NCI-H128 (cell line): ENCODE data around the gene KCNK15.
"Not testable (repeated sequence)": the region's sequence is repeated elsewhere in the genome, so short reads cannot be mapped to it uniquely, and the experiment has no call there.

Source experiments
- DNase-seq: peaks from one replicate; lab custom pipeline; 2025; ENCODE audit not compliant: unreplicated experiment; lab: John Stamatoyannopoulos, UW

KCNK15 gene

GRCh38 chr20:44745598-44746366 is at the start of gene KCNK15:
TSS of gene KCNK15 (plus strand) at chr20:44745865. CDS start at chr20:44745911, 46 bp downstream.
- DNase-seq: no peak

- DNase-seq: no peak
Observed at GRCh38 chr20:44696315-44696714, 49.4 kb upstream of the KCNK15 start.

DNA sequence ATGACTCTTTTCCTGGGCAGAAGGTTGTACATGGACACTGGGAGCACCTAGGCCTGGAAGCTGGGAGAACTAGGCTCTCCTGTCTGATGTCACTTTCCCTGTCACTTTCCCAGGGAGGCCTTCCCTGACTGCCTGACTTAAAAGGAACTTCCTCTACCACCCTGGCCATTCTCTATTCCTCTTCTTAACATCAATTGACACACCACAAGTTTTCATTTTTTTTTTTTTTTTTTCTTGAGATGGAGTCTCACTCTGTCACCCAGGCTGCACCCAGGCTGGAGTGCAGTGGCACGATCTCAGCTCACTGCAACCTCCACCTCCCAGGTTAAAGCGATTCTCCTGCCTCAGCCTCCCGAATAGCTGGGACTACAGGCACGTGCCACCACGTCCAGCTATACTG is 48.6 kb upstream of the KCNK15 start:
- DNase-seq: not testable (repeated sequence)

- no peak for DNase-seq
Observed at GRCh38 chr20:44698351-44698750, 47.3 kb upstream of the KCNK15 start.

- no peak for DNase-seq
Observed at GRCh38 chr20:44700306-44700705, 45.4 kb upstream of the KCNK15 start.

DNA sequence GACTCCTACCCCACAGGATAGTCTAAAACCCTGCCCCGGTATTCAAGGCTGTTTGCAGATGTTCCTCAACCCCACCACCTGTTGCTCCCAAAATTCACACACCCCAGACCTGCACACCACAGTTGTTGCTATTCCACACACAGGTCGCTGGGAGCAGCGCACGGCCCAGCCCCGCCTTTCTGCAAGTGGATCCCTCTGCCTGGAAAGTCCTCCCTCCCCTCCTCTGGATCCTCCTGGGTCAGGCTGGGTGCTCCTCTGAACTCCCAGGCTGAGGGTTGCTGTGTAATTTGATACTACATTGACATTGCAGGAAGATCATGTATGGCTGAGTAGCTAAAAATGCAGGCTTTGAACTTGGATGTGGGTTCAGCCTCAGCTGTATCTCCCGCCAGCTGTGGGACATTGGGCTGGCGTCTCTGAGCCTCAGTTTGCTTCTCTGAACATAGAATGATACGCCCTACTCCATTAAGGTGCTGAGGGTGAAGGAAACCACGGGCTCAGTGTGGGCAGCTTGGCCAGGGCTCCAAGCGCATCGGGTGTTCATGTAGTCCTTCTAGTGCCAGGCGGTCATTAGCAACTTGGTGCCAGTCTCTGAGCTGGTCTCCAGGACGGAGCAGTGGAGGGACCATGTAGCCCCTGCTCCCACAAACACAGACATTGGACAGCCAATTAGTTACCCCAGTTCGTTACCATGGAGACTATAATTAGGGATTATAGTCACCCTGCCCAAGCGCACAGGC is 44.4 kb upstream of the KCNK15 start:
- DNase-seq: no peak

DNA sequence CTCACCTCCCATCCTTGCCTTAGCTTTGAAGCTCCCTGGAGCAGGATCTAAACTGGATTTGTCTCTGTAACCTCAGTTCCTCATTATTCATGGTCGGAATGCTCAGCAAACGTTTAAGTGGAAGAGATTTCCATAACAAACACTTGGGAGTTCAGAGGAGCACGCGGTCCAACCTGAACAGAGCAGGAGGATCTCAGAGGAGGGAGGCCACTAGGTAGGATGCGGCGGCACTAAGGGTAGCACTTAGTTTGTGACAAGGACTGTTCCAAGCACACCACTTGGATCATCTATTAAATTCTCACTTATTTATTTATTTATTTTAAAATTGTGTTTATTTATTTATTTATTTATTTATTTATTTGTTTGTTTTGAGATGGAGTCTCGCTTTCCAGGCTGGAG is 43.8 kb upstream of the KCNK15 start:
- DNase-seq: no peak

- DNase-seq: no peak
Observed at GRCh38 chr20:44702776-44703175, 42.9 kb upstream of the KCNK15 start.

GRCh38 chr20:44703183-44703925 is 42.3 kb upstream of the KCNK15 start:
- DNase-seq: no peak

DNA sequence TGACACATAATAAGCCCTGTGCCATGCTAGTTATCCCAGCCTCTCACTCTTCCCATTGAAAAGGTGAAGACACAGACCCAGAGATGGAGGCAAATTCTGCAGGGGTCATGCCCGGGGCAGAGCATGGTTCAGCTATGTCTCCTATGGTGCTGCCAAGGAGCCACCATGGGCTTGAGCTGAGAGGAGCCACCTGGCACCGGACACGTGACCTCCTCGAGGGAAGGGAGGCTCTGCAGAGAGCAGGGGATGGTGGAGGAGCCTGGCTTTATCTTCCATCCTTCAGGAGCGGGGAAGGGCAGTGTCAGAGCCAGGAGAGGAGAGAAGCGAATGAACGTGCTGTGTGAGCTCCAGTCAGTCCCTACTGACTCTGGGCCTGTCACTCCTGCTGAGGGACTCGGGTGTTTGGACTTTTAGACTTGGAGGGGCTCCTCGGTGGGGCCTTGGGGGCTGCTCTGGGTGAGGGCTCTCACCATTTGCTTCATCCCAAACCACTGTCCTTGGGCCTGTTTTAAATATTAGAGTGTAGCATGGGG is 41.6 kb upstream of the KCNK15 start:
- no peak for DNase-seq

DNA sequence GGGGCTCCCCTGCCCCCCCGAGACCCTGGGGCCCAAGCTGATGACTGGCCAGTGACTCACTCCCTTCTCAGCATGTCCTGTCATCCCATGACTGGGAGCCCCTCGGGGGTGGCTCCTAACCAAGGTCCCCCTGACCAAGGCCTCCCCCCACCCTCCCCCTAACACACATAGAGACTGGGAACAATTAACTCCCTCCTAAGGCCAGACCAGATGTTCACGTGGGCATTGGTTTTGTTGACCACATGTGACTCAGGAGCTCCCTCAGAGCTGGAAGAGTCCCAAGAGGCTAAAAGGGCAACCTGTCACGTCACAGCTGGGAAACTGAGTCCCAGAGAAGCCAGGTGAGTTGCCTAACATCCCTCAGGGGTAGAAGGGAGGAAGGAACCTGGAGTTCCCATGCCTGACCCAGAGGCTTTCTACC is 41.1 kb upstream of the KCNK15 start:
- no peak for DNase-seq

DNA sequence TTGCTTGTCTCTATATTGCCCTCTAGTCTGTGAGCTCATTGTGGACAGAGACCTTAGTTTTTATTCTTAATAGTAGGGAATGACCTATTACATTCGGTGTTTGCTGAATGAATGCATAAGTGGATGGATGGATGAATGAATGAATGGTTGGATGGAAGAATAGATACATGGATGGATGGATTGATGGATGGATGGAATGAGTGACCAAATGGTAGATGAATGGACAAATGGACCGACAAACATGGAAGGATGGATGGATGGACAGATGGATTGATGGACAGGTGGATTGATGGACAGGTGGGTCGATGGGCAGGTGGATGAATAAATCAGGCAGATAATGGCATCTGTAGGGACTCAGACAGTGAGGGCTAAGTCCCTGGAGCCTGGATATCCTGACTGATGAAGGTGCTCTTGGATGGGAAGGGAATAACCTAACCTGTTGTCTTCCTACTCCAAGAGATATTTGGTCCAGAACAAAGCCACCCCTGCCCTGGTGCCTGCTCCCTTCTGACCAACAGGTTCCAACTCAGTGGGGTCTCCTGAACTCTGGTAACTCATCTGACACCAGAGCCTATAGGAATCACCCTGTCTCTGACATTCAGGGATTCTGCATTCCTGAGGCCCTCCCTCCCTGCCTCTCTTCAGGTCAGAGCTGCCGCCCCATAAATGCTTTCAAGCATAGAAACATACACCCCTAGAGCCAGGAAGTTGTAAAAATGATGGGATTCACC is 40.1 kb upstream of the KCNK15 start:
- DNase-seq: no peak

GRCh38 chr20:44706301-44707017 is 39.2 kb upstream of the KCNK15 start:
- DNase-seq: no peak

GRCh38 chr20:44707018-44707579 is 38.6 kb upstream of the KCNK15 start:
- DNase-seq: no peak

GRCh38 chr20:44709380-44709779 is 36.3 kb upstream of the KCNK15 start:
- no peak for DNase-seq

- no peak for DNase-seq
Observed at GRCh38 chr20:44709797-44710196, 35.9 kb upstream of the KCNK15 start.

- DNase-seq: no peak
Observed at GRCh38 chr20:44711237-44711636, 34.4 kb upstream of the KCNK15 start.

GRCh38 chr20:44714102-44714700 is 31.5 kb upstream of the KCNK15 start:
- no peak for DNase-seq

DNA sequence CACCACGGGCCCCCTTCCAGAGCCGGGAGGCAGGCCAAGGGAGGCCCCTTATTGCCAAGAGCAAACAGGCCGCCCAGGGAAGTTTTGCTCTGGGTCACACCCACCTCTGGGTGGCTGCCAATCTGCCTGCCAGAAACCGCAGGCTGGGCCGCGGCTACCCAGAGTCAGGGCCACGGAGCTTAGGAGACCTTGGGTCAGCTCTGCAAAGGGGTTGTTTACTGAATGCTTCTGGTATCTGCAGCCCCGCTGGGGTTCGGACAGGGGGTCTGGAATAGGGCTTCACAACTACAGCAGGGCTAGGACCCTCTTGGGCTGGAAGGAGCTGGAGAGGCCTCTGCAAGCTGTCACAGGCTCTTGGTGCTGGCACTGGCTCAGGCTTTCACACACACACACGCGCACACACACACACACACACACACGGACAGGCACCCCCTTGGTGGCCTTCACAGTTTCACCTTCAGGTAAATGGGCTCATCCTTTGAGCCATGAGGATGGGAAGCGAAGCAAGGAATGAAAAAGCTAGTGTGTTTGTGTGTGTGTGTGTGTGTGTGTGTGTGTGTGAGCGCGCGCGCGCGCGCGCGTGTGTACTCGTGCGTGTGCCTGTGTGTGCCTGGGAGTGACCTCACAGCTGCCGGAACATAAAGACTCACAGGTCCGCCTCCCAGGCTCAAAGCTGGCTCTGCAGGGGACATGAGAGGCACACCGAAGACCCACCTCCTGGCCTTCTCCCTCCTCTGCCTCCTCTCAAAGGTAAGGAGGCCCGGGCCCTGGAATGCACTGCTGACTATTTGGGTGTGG is 30.8 kb upstream of the KCNK15 start, which contains the start of gene CCN5:
TSS of gene CCN5 (plus strand) at position 669 of the 798 bp plus-strand sequence. CDS start at position 691, 22 bp downstream.
- DNase-seq: no peak
